H1 (cell line): ENCODE measurements around the gene SLC1A3. TPM values are rescaled to one million over a fixed set of nuclear protein-coding genes. Genes with fewer than 3 reads are reported as not detected.

ENCODE experiments used
- CTCF ChIA-PET: fragments of 300-600 bp; sonication (Branson Sonifier 250); formaldehyde crosslinking; loops from one replicate; lab custom pipeline; 2021; ENCODE audit not compliant: partially characterized antibody; lab: Charles Lee
- POLR2A ChIA-PET: fragments of 300-600 bp; sonication (Branson Sonifier 250); formaldehyde crosslinking; loops from one replicate; lab custom pipeline; 2021; ENCODE audit warnings: inconsistent platforms; ENCODE audit not compliant: partially characterized antibody; lab: Charles Lee
- DNase-seq, 2 experiments: peaks; one replicate each; pipeline versions ENCODE4 v3.0.0 to v3.0.0-alpha.2; 2010 to 2022; ENCODE audit warnings: low spot score in 2 of 2, low read depth in 1 of 2, mixed read lengths in 1 of 2
- FAIRE-seq: peaks from 2 replicates; lab custom pipeline; 2011; peaks lifted over from hg19 to GRCh38; lab: Jason Lieb, UNC
- H2AFZ ChIP-seq: 2 replicates; pipeline ENCODE4 v1.8.1; 2012; ENCODE audit warnings: low read length, inconsistent platforms
- H2AK5ac ChIP-seq: 2 replicates; pipeline ENCODE4 v1.6.1; 2013; ENCODE audit warnings: low read depth, low read length
- H2BK120ac ChIP-seq: replicated peaks from 2 replicates; pipeline ENCODE3; 2013; ENCODE audit warnings: low read depth, low read length, inconsistent platforms
- H2BK12ac ChIP-seq: 2 replicates; pipeline ENCODE4 v1.6.1; 2013; ENCODE audit warnings: low read depth, low read length
- H2BK15ac ChIP-seq: 2 replicates; pipeline ENCODE4 v1.6.1; 2013; ENCODE audit warnings: low read length
- H2BK20ac ChIP-seq: 2 replicates; pipeline ENCODE4 v1.6.1; 2013; ENCODE audit warnings: low read length
- H2BK5ac ChIP-seq: 2 replicates; pipeline ENCODE4 v1.6.1; 2013; ENCODE audit warnings: low read depth, low read length
- H3K14ac ChIP-seq: 2 replicates; pipeline ENCODE4 v1.6.1; 2013; ENCODE audit warnings: inconsistent platforms; ENCODE audit not compliant: insufficient read length
- H3K18ac ChIP-seq: 2 replicates; pipeline ENCODE4 v1.6.1; 2013; ENCODE audit warnings: low read length; ENCODE audit errors: extremely low read depth
- H3K23ac ChIP-seq: 2 replicates; pipeline ENCODE4 v1.6.1; 2013; ENCODE audit warnings: inconsistent platforms; ENCODE audit not compliant: insufficient read length
- H3K23me2 ChIP-seq: 2 replicates; pipeline ENCODE4 v1.6.1; 2013; ENCODE audit warnings: low read depth, low read length
- H3K27ac ChIP-seq: 2 replicates; pipeline ENCODE4 v1.6.1; 2011; ENCODE audit warnings: low read depth, low read length, inconsistent platforms
- H3K27me3 ChIP-seq, 4 experiments: replicated peaks in 1 of 4; 1 replicate in 1 of 4; 2 replicates in 3 of 4; pipeline versions ENCODE4 v1.6.1 to v1.8.1; 2011 to 2013; ENCODE audit warnings: low read length in 3 of 4, mild to moderate bottlenecking in 3 of 4, inconsistent platforms in 2 of 4, mixed read lengths in 2 of 4, moderate library complexity in 1 of 4; ENCODE audit not compliant: control insufficient read depth in 3 of 4, insufficient read depth in 3 of 4; ENCODE audit errors: extremely low read depth in 1 of 4
- H3K36me3 ChIP-seq, 4 experiments: 2 replicates each; pipeline versions ENCODE4 v1.6.1 to v1.8.1; 2011 to 2013; ENCODE audit warnings: mild to moderate bottlenecking in 4 of 4, low read length in 3 of 4, moderate library complexity in 2 of 4, control low read depth in 1 of 4, inconsistent platforms in 1 of 4; ENCODE audit not compliant: insufficient read depth in 4 of 4, control insufficient read depth in 2 of 4
- H3K4ac ChIP-seq: replicated peaks from 2 replicates; pipeline ENCODE3; 2013; ENCODE audit warnings: low read length, low read depth, mixed read lengths, inconsistent platforms; ENCODE audit not compliant: insufficient read length
- H3K4me1 ChIP-seq, 4 experiments: replicated peaks in 1 of 4; 1 replicate in 1 of 4; 2 replicates in 3 of 4; pipeline versions ENCODE4 v1.6.1 to v1.8.1; 2011 to 2013; ENCODE audit warnings: low read length in 3 of 4, inconsistent platforms in 2 of 4, mixed read lengths in 1 of 4; ENCODE audit not compliant: insufficient read depth in 4 of 4, control insufficient read depth in 3 of 4
- H3K4me2 ChIP-seq, 2 experiments: 2 replicates each; pipeline versions ENCODE4 v1.6.1 to v1.8.1; 2011 to 2013; ENCODE audit warnings: low read depth in 2 of 2, low read length in 2 of 2, control low read depth in 1 of 2, inconsistent platforms in 1 of 2, mild to moderate bottlenecking in 1 of 2; ENCODE audit not compliant: insufficient read depth in 1 of 2
- H3K4me3 ChIP-seq, 4 experiments: fragments of 200-600, 300-600 bp in 1 of 4; sonication (generic), shearing (Covaris generic), sonication (Bioruptor Twin) in 1 of 4; 2 replicates each; pipeline versions ENCODE4 v1.5.1 to v1.8.1; 2011 to 2016; ENCODE audit warnings: low read length in 4 of 4, low read depth in 3 of 4, control low read depth in 2 of 4, inconsistent platforms in 2 of 4, mild to moderate bottlenecking in 2 of 4, mixed read lengths in 1 of 4, moderate library complexity in 1 of 4; ENCODE audit not compliant: insufficient read depth in 2 of 4; ENCODE audit errors: extremely low read depth in 1 of 4
- H3K56ac ChIP-seq: replicated peaks from 2 replicates; pipeline ENCODE3; 2013; ENCODE audit warnings: low read depth, mild to moderate bottlenecking, mixed read lengths, low read length, inconsistent platforms; ENCODE audit not compliant: insufficient read length
- H3K79me1 ChIP-seq: 2 replicates; pipeline ENCODE4 v1.6.1; 2013; ENCODE audit warnings: low read depth, low read length, control low read depth
- H3K79me2 ChIP-seq, 2 experiments: 2 replicates each; pipeline versions ENCODE4 v1.6.1 to v1.8.1; 2012 to 2013; ENCODE audit warnings: low read length in 2 of 2, mild to moderate bottlenecking in 2 of 2, inconsistent platforms in 1 of 2; ENCODE audit not compliant: insufficient read depth in 2 of 2, control insufficient read depth in 1 of 2
- H3K9ac ChIP-seq, 4 experiments: replicated peaks in 1 of 4; 1 replicate in 1 of 4; 2 replicates in 3 of 4; pipeline versions ENCODE4 v1.6.1 to v1.8.1; 2011 to 2013; ENCODE audit warnings: low read depth in 3 of 4, low read length in 3 of 4, control low read depth in 2 of 4, mild to moderate bottlenecking in 2 of 4, moderate library complexity in 2 of 4, inconsistent platforms in 1 of 4; ENCODE audit errors: extremely low read depth in 1 of 4
- H3K9me3 ChIP-seq, 2 experiments: 2 replicates each; pipeline versions ENCODE4 v1.6.1 to v1.8.1; 2012 to 2013; ENCODE audit warnings: mild to moderate bottlenecking in 2 of 2, moderate library complexity in 2 of 2, control low read depth in 1 of 2, inconsistent platforms in 1 of 2, low read depth in 1 of 2, low read length in 1 of 2, mixed read lengths in 1 of 2; ENCODE audit not compliant: insufficient read depth in 2 of 2
- H4K20me1 ChIP-seq, 2 experiments: replicated peaks in 1 of 2; 2 replicates each; pipeline versions ENCODE3 to v1.8.1; 2011 to 2013; ENCODE audit warnings: inconsistent platforms in 2 of 2, low read length in 2 of 2, mild to moderate bottlenecking in 1 of 2; ENCODE audit not compliant: insufficient read depth in 2 of 2, control insufficient read depth in 1 of 2
- H4K5ac ChIP-seq: 2 replicates; pipeline ENCODE4 v1.6.1; 2013; ENCODE audit warnings: low read length, low read depth, mixed read lengths, inconsistent platforms; ENCODE audit not compliant: insufficient read length
- H4K8ac ChIP-seq: 2 replicates; pipeline ENCODE4 v1.8.0; 2013; ENCODE audit warnings: mild to moderate bottlenecking, moderate library complexity, low read length, inconsistent platforms; ENCODE audit not compliant: insufficient read depth; ENCODE audit errors: extremely low read depth
- H4K91ac ChIP-seq: replicated peaks from 2 replicates; pipeline ENCODE3; 2013; ENCODE audit warnings: low read length, mixed read lengths, inconsistent platforms; ENCODE audit not compliant: insufficient read length
- EZH2 ChIP-seq: fragments of 200-600 bp; sonication (generic); IDR thresholded peaks from 2 replicates; pipeline ENCODE4 v1.7.1; 2012; ENCODE audit warnings: low read depth, mild to moderate bottlenecking, moderate library complexity, low read length, inconsistent platforms; ENCODE audit not compliant: severe bottlenecking
- SP1 ChIP-seq: IDR thresholded peaks from 2 replicates; pipeline ENCODE4 v1.6.1; 2011; ENCODE audit warnings: low read depth, low read length
- SUZ12 ChIP-seq: fragments of 200-600 bp; sonication (generic); IDR thresholded peaks from 2 replicates; pipeline ENCODE4 v1.6.1; 2012; ENCODE audit warnings: mild to moderate bottlenecking, inconsistent platforms, low read length, moderate library complexity, mixed read lengths
- WGBS, 2 experiments: shearing (Covaris generic) in 1 of 2; methylation state at CpG; one replicate each; pipeline versions ENCODE4 v1.1.6 to v1.1.7; 2013 to 2015; ENCODE audit warnings: low lambda C conversion rate in 2 of 2, mixed read lengths in 2 of 2, inconsistent platforms in 1 of 2, low coverage in 1 of 2, missing lambda C conversion rate in 1 of 2; ENCODE audit not compliant: insufficient replicate concordance in 2 of 2, insufficient coverage in 1 of 2, insufficient read length in 1 of 2; ENCODE audit errors: extremely low coverage in 1 of 2, missing lambda C conversion rate in 1 of 2; 5-methylcytosine and 5-hydroxymethylcytosine counted together
- polyA plus RNA-seq, 7 experiments: library from polyadenylated mRNA; depleted of rRNA in 3 of 7; stranded (reverse) in 5 of 7; unstranded in 2 of 7; fragments of >200 nt in 5 of 7; fragments of 200-250 nt in 2 of 7; gene quantifications; 1 replicate in 5 of 7; 2 replicates in 1 of 7; 4 replicates in 1 of 7; pipeline versions ENCODE4 v1.2.1 to v1.2.3, GENCODE V29; 2011 to 2013; ENCODE audit warnings: missing spikeins in 2 of 7, mixed read lengths in 2 of 7
- total RNA-seq: library from RNA; stranded (reverse); fragmentation: NEBNext Ultra II Directional; extraction: Animal tissue kit (Norgen Biotek cat#: 25700); gene quantifications from 2 replicates; pipeline ENCODE4 v1.2.1, GENCODE V29; 2021

SLC1A3 gene
- total and polyA plus RNA-seq, 2 of the 8 experiments (the other 6 are each of a cell fraction or from before 2014, with no cell fraction given), result 26.7 to 35.3 TPM

DNA sequence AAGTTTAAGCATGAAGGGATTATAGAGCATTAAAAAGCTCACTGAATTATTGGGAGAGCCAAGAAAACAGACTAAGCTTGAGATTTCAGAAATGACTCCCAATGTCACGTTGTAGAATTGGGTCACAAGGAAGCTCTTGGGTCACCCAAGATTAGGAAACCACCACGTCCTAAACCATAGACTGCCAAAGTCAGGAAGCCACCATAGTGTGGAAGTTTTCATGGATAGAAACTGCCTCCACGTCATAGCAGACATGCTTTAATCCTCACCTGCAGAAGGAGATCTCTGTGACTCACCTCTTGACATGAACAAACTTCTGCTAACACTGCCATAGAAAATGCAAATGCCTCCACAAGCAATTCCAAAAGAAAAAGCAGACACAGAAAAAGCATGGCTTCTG lies 106.3 kb downstream of the SLC1A3 start:
- POLR2A ChIA-PET, result no interaction called here
- Histone ChIP-seq H3K27ac (no peak overlapping the region), H3K4me3 (no peak overlapping the region), H2BK5ac (no peak overlapping the region), H2BK20ac (no peak overlapping the region), H3K9me3 (no peaks in the 10 kb centered on the region), H4K8ac (no peak overlapping the region), H4K91ac (no peak overlapping the region), H4K5ac (no peak overlapping the region), H4K20me1 (peaks cover 0 to 1% of the 10 kb centered on the region in 2 experiments), H2AK5ac (no peak overlapping the region), H2BK12ac (no peak overlapping the region), H3K79me2 (no peaks in the 10 kb centered on the region), H3K14ac (no peak overlapping the region), H3K4me2 (no peak overlapping the region), H3K9ac (no peak overlapping the region), H2AFZ (no peak overlapping the region), H3K23me2 (no peaks in the 10 kb centered on the region), H3K56ac (no peak overlapping the region), H3K27me3 (no peaks in the 10 kb centered on the region), H2BK120ac (no peak overlapping the region), H3K4ac (no peak overlapping the region), H3K18ac (no peak overlapping the region), H2BK15ac (no peak overlapping the region), H3K36me3 (no peaks in the 10 kb centered on the region), H3K23ac (no peak overlapping the region), H3K79me1 (no peaks in the 10 kb centered on the region), H3K4me1 (no peaks in the 10 kb centered on the region)
- CTCF ChIA-PET, result interaction anchor here (0.6 to 1.7 kb wide), 5 partner anchors 8 to 699 kb away, joined by 3 to 4 read pairs (median 3); no protein-coding TSS in a partner anchor
- TF ChIP-seq SP1 (no peak), SUZ12 (no peak), EZH2 (no peak)
- DNase-seq (no peak), FAIRE-seq (no peak)
- 97% methylated on average over 3 of the region's 3 CpGs; no CpG with 5 or more reads in 1 of the 2 experiments for WGBS, 2 experiments
